HG03565 (cell line): ENCODE measurements around the gene FOXB2.
A peak's percentile ranks its signal among the peaks of the same experiment; 100 is the strongest.
"Not testable (repeated sequence)": the region's sequence is repeated elsewhere in the genome, so short reads cannot be mapped to it uniquely, and the experiment has no call there.

Source experiments
- ATAC-seq: cut with Tn5 transposase; IDR thresholded peaks from one replicate; pipeline ENCODE4 v1.9.1; 2021; ENCODE audit warnings: mild to moderate bottlenecking, moderate library complexity; ENCODE audit not compliant: unreplicated experiment

Gene FOXB2

GRCh38 chr9:77019236-77019925, at the start of gene FOXB2:
TSS of gene FOXB2 (plus strand) at chr9:77019655. CDS start at chr9:77019655, 0 bp downstream.
- no peak for ATAC-seq

- no peak for ATAC-seq
These were observed 49.7 kb upstream of the FOXB2 start for GRCh38 chr9:76969716-76970115.

- ATAC-seq: not testable (repeated sequence)
These were observed 40.6 kb upstream of the FOXB2 start for GRCh38 chr9:76978831-76979230.

GRCh38 chr9:76980566-76980965, 38.9 kb upstream of the FOXB2 start:
- ATAC-seq: no peak

- no peak for ATAC-seq
These were observed 35.0 kb upstream of the FOXB2 start for GRCh38 chr9:76984486-76984885.

- no peak for ATAC-seq
These were observed 33.9 kb upstream of the FOXB2 start for GRCh38 chr9:76985581-76985980.

GRCh38 chr9:76987594-76988200, 31.8 kb upstream of the FOXB2 start:
- ATAC-seq: no peak

GRCh38 chr9:76988941-76989340, 30.5 kb upstream of the FOXB2 start:
- no peak for ATAC-seq

GRCh38 chr9:76989501-76989900, 30.0 kb upstream of the FOXB2 start:
- no peak for ATAC-seq

- ATAC-seq: no peak
These were observed 22.8 kb upstream of the FOXB2 start for GRCh38 chr9:76996700-76997099.

- ATAC-seq: no peak
These were observed 20.2 kb upstream of the FOXB2 start for GRCh38 chr9:76999261-76999660.

- ATAC-seq: no peak
These were observed 19.1 kb upstream of the FOXB2 start for GRCh38 chr9:77000330-77000729.

- ATAC-seq: no peak
These were observed 16.1 kb upstream of the FOXB2 start for GRCh38 chr9:77003366-77003765.

GRCh38 chr9:77005216-77005615, 14.2 kb upstream of the FOXB2 start:
- no peak for ATAC-seq

- ATAC-seq: no peak
These were observed 8.9 kb upstream of the FOXB2 start for GRCh38 chr9:77010527-77010926.

- ATAC-seq: peak; percentile 67
These were observed 7.3 kb upstream of the FOXB2 start for GRCh38 chr9:77011973-77012821.

- ATAC-seq: no peak
These were observed 6.1 kb upstream of the FOXB2 start for GRCh38 chr9:77013206-77013931.

- no peak for ATAC-seq
These were observed 5.4 kb upstream of the FOXB2 start for GRCh38 chr9:77013932-77014596.

GRCh38 chr9:77014597-77015263, 4.7 kb upstream of the FOXB2 start:
- no peak for ATAC-seq
